Aorta (tissue), 5 donors: ENCODE measurements around the gene DRC7. TPM values are rescaled to one million over a fixed set of nuclear protein-coding genes. Genes with fewer than 3 reads are reported as not detected.
"Not testable (repeated sequence)": the region's sequence is repeated elsewhere in the genome, so short reads cannot be mapped to it uniquely, and the experiment has no call there.

Experiments
- ATAC-seq: fragments of 200-7000 bp; cut with Tn5 transposase; one replicate; pipeline ENCODE4 v1.9.1; 2022; ENCODE audit warnings: moderate library complexity; ENCODE audit not compliant: low FRiP score
- DNase-seq, 2 donors: peaks; one replicate each; pipeline ENCODE4 v3.0.0-alpha.2; 2020
- H3K27ac ChIP-seq, 2 donors: one replicate each; pipeline ENCODE4 v1.5.1; 2013; ENCODE audit warnings: low read length in 2 of 2, mild to moderate bottlenecking in 2 of 2, moderate library complexity in 2 of 2, control low read depth in 1 of 2, inconsistent platforms in 1 of 2, low read depth in 1 of 2
- H3K27me3 ChIP-seq, 2 donors: one replicate each; pipeline ENCODE4 v1.6.1; 2013; ENCODE audit warnings: control low read depth in 1 of 2, low read length in 1 of 2, mild to moderate bottlenecking in 1 of 2, moderate library complexity in 1 of 2; ENCODE audit not compliant: insufficient read depth in 2 of 2, control insufficient read depth in 1 of 2
- H3K36me3 ChIP-seq, 2 donors: one replicate each; pipeline ENCODE4 v1.6.1; 2013; ENCODE audit warnings: control low read depth in 1 of 2, low read length in 1 of 2, mild to moderate bottlenecking in 1 of 2; ENCODE audit not compliant: insufficient read depth in 2 of 2, control insufficient read depth in 1 of 2
- H3K4me1 ChIP-seq, 2 donors: one replicate each; pipeline ENCODE4 v1.6.1; 2013; ENCODE audit warnings: low read length in 2 of 2, control low read depth in 1 of 2, mild to moderate bottlenecking in 1 of 2, moderate library complexity in 1 of 2; ENCODE audit not compliant: insufficient read depth in 2 of 2, control insufficient read depth in 1 of 2
- H3K4me3 ChIP-seq, 2 donors: one replicate each; pipeline ENCODE4 v1.5.1; 2013; ENCODE audit warnings: low read length in 2 of 2, control low read depth in 1 of 2, mild to moderate bottlenecking in 1 of 2
- H3K9me3 ChIP-seq: one replicate; pipeline ENCODE4 v1.6.1; 2013; ENCODE audit warnings: mild to moderate bottlenecking, low read length; ENCODE audit not compliant: control insufficient read depth
- WGBS, 2 donors: extraction: QIAGEN DNeasy Blood & Tissue Kit; methylation state at CpG; one replicate each; pipeline ENCODE4 v1.1.7; 2013; 5-methylcytosine and 5-hydroxymethylcytosine counted together
- intact Hi-C, 2 donors: fragments of 100-400 bp; cut with DNase I; formaldehyde crosslinking; loops; one replicate each; pipeline versions ENCODE4 v1.14.2 to v1.15.0; 2022
- polyA plus RNA-seq, 2 donors: library from polyadenylated mRNA; stranded (reverse); fragments of 200-250 nt; gene quantifications; one replicate each; pipeline ENCODE4 v1.2.3, GENCODE V29; 2013
- total RNA-seq, 2 donors: library from RNA; stranded (reverse); fragmentation: NEBNext Ultra II Directional; extraction: Animal tissue kit (Norgen Biotek cat#: 25700); gene quantifications; one replicate each; pipeline ENCODE4 v1.2.1, GENCODE V29; 2021
- donor health status: healthy with polysubstance abuse.
- donor health status: Bipolar disorder and iron deficiency.
- donor health status: DM: no; HTN: no; CAD: no.
- donor health status: DM: no; HTN: no; CAD: no.
- donor health status: DM: yes; HTN: yes; CAD: no.

DRC7 gene
- total and polyA plus RNA-seq, 4 donors = 0.08 TPM; not detected in 3

GRCh38 chr16:57745768-57746167, 51.2 kb downstream of the DRC7 start:
- H3K36me3 ChIP-seq = no peaks in the 10 kb centered on the region
- WGBS, 2 donors = 98% methylated on average over 3 of the region's 3 CpGs

DNA sequence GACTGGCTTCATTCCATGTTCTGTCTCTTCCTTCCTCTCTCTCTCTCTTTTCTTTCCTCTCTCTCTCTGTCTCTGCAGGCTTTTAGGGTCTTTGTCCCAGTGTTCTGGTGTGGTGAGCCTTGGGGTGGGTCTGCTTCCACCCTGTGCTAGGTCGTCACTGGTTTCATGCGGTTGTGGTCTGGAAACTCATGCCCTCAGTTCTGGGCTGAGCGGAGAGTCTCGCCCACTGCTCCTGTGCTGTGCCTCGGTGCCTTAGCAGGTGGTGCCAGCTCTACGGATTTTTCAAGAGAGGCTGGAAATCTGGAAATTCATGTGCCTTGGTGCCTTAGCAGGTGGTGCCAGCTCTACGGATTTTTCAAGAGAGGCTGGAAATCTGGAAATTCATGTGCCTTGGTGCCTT, 51.7 kb downstream of the DRC7 start:
- intact Hi-C loops, ATAC-seq, H3K9me3 ChIP-seq, H3K27me3 ChIP-seq, DNase-seq, H3K36me3 ChIP-seq, H3K4me1 ChIP-seq, H3K27ac ChIP-seq, H3K4me3 ChIP-seq: not testable (repeated sequence)
- WGBS, 2 donors = 88 to 92% methylated on average over 7 of the region's 7 CpGs

More at GRCh38 chr16:57745768-57746167, 51.2 kb downstream of the DRC7 start:
- H3K4me1 ChIP-seq = no peaks in the 10 kb centered on the region
- no peak for ATAC-seq
- DNase-seq = no peak
- H3K4me3 ChIP-seq = no peak overlapping the region
- H3K27ac ChIP-seq = no peak overlapping the region
- H3K27me3 ChIP-seq = no peaks in the 10 kb centered on the region
- intact Hi-C loops = no loop called here
- H3K9me3 ChIP-seq = no peaks in the 10 kb centered on the region

GRCh38 chr16:57747091-57747490, 52.5 kb downstream of the DRC7 start:
- 92 to 93% methylated on average over 5 to 7 of the region's 7 CpGs for WGBS, 2 donors

GRCh38 chr16:57747496-57747895, 52.9 kb downstream of the DRC7 start:
- H3K27ac ChIP-seq = no peak overlapping the region
- intact Hi-C loops = no loop called here
- no peaks in the 10 kb centered on the region for H3K27me3 ChIP-seq
- DNase-seq (no peak), ATAC-seq (no peak)
- H3K4me3 ChIP-seq = no peak overlapping the region
- WGBS, 2 donors = 94 to 97% methylated on average over 12 of the region's 12 CpGs
- H3K4me1 ChIP-seq = no peaks in the 10 kb centered on the region
- H3K9me3 ChIP-seq = no peaks in the 10 kb centered on the region
- no peaks in the 10 kb centered on the region for H3K36me3 ChIP-seq

More at GRCh38 chr16:57747091-57747490, 52.5 kb downstream of the DRC7 start:
- Histone ChIP-seq H3K4me3 (no peak overlapping the region), H3K27ac (no peak overlapping the region), H3K4me1 (no peaks in the 10 kb centered on the region), H3K9me3 (no peaks in the 10 kb centered on the region), H3K36me3 (no peaks in the 10 kb centered on the region), H3K27me3 (no peaks in the 10 kb centered on the region)
- no peak for DNase-seq
- intact Hi-C loops = no loop called here
- ATAC-seq = no peak

DNA sequence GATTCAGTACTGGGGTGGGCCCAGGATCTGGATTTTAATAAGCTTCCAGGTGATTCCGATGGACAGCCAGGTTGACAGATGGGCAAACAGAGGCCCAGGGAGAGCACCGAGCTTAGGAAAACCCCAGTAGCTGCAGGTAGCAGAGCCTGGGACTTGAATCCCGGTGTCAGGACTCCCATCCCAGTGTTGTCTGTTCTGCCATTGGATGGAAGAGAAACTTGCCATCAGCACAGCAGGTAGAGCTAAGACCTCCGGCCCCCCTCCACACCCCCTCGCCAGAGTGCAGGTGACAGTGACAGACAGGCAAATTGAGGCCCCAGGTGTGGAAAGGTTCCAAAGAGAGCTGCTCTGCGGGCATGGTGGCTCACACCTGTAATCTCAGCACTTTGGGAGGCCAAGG, 53.4 kb downstream of the DRC7 start:
- H3K27ac ChIP-seq = no peak overlapping the region
- intact Hi-C loops = no loop called here
- 92 to 98% methylated on average over 6 of the region's 6 CpGs for WGBS, 2 donors
- no peak for ATAC-seq
- DNase-seq = no peak
- no peaks in the 10 kb centered on the region for H3K36me3 ChIP-seq
- H3K27me3 ChIP-seq = no peaks in the 10 kb centered on the region
- no peak overlapping the region for H3K4me3 ChIP-seq
- H3K9me3 ChIP-seq = no peaks in the 10 kb centered on the region
- H3K4me1 ChIP-seq = no peaks in the 10 kb centered on the region

DNA sequence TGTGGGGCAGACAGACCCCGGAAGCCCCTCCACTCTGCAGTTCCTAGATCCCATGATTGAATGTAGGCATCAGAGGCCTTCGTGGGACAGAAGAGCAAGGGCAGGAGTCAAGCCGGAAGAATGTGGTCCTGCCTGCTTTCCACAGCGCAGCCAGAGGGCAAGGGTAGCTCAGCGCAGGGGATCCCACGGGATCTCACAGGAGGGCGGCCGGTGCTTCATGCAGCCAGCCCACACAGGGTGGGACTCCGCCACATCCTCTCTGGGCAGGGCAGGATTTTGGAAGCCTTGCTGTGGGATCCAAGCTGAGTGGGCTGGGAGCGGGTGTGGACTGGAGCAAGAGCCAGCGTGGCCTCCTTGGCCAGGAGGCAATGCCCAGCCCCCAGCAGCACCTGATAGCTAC, 54.0 kb downstream of the DRC7 start:
- H3K4me1 ChIP-seq = no peaks in the 10 kb centered on the region
- ATAC-seq = no peak
- no peaks in the 10 kb centered on the region for H3K9me3 ChIP-seq
- intact Hi-C loops = no loop called here
- no peaks in the 10 kb centered on the region for H3K27me3 ChIP-seq
- WGBS, 2 donors = 85 to 86% methylated on average over 11 of the region's 11 CpGs
- no peaks in the 10 kb centered on the region for H3K36me3 ChIP-seq
- H3K4me3 ChIP-seq = no peak overlapping the region
- H3K27ac ChIP-seq = no peak overlapping the region
- no peak for DNase-seq

GRCh38 chr16:57749101-57749692, 54.6 kb downstream of the DRC7 start:
- no peaks in the 10 kb centered on the region for H3K36me3 ChIP-seq
- ATAC-seq (no peak), DNase-seq (peak in 1 of 2 donors; percentile 11)
- H3K27me3 ChIP-seq = no peaks in the 10 kb centered on the region
- 90 to 97% methylated on average over 3 of the region's 3 CpGs for WGBS, 2 donors
- no peaks in the 10 kb centered on the region for H3K9me3 ChIP-seq
- no peaks in the 10 kb centered on the region for H3K4me1 ChIP-seq
- no peak overlapping the region for H3K4me3 ChIP-seq
- H3K27ac ChIP-seq = no peak overlapping the region
- intact Hi-C loops = no loop called here

GRCh38 chr16:57749856-57750452, 55.3 kb downstream of the DRC7 start:
- Histone ChIP-seq H3K36me3 (no peaks in the 10 kb centered on the region), H3K4me3 (no peak overlapping the region), H3K27me3 (no peaks in the 10 kb centered on the region), H3K4me1 (no peaks in the 10 kb centered on the region), H3K9me3 (no peaks in the 10 kb centered on the region), H3K27ac (no peak overlapping the region)
- WGBS, 2 donors = 89 to 93% methylated on average over 5 of the region's 5 CpGs
- ATAC-seq (no peak), DNase-seq (peak in 1 of 2 donors; percentile 29)
- intact Hi-C loops = no loop called here

- Histone ChIP-seq H3K36me3 (no peaks in the 10 kb centered on the region), H3K4me3 (no peak overlapping the region), H3K27me3 (no peaks in the 10 kb centered on the region), H3K27ac (no peak overlapping the region), H3K9me3 (no peaks in the 10 kb centered on the region), H3K4me1 (no peaks in the 10 kb centered on the region)
- intact Hi-C loops = no loop called here
- DNase-seq (no peak), ATAC-seq (no peak)
- WGBS, 2 donors = 90% methylated on average over 24 of the region's 24 CpGs
Observed at GRCh38 chr16:57750796-57751538, 56.4 kb downstream of the DRC7 start.
